K562 (cell line): ENCODE data around the gene ZIC2.

Experiments used
- FOXA3 ChIP-seq, 2 experiments: fragments of 450-650 bp in 1 of 2; sonication (generic) in 1 of 2; formaldehyde crosslinking; IDR thresholded peaks in 1 of 2; conservative IDR thresholded peaks in 1 of 2; 2 replicates each; pipeline versions ENCODE4 v1.4.0 to v1.8.0; 2020 to 2022; ENCODE audit warnings: mild to moderate bottlenecking in 2 of 2, missing genetic modification reagents in 1 of 2
- GABPB1 ChIP-seq: sonication (generic); formaldehyde crosslinking; IDR thresholded peaks from 2 replicates; pipeline ENCODE4 v1.8.0; 2022; ENCODE audit warnings: mild to moderate bottlenecking, missing genetic modification reagents
- POLR2AphosphoS5 ChIP-seq: IDR thresholded peaks from 2 replicates; pipeline ENCODE4 v1.6.1; 2011; ENCODE audit warnings: mild to moderate bottlenecking, low read depth, low read length, moderate library complexity; ENCODE audit not compliant: control insufficient read depth, insufficient read depth
- PTBP1 ChIP-seq: fragments of 200-400 bp; formaldehyde crosslinking; IDR thresholded peaks from 2 replicates; pipeline ENCODE4 v1.6.1; 2017; ENCODE audit warnings: low read depth, low read length
- TFE3 ChIP-seq: fragments of 450-650 bp; formaldehyde crosslinking; IDR thresholded peaks from 2 replicates; pipeline ENCODE4 v1.4.0; 2020; ENCODE audit warnings: mild to moderate bottlenecking, mixed read lengths
- ZNF184 ChIP-seq: sonication (generic); formaldehyde crosslinking; IDR thresholded peaks from 2 replicates; pipeline ENCODE4 v1.5.0; 2020; ENCODE audit warnings: missing genetic modification reagents
- TF ChIP-seq, protein P1 (sequence below): sonication (generic); formaldehyde crosslinking; IDR thresholded peaks from 2 replicates; pipeline ENCODE4 v1.9.0; 2022; ENCODE audit warnings: mild to moderate bottlenecking, missing genetic modification reagents

DNA sequence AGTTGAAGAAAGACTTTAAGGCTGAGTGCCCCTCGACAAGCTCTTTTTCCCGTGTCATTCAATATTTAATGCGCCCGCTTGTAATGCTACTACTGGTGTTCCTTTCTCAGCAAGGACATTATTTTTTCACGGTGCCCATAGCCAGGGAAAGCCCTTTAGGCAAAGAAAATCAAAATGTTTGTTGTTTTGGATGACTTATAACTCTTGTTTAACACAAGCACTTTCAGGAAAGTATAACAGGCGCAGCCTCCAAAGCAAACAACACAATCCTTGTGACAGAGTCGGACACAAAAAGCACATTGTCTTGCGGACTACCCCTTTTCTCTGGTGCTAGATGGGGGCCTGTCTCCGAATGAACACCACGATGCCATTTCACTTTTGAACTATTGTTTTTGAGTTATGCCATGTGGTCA lies 22.5 kb upstream of the ZIC2 start:
- TF ChIP-seq, protein P1, sequence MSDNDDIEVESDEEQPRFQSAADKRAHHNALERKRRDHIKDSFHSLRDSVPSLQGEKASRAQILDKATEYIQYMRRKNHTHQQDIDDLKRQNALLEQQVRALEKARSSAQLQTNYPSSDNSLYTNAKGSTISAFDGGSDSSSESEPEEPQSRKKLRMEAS (CRISPR knock-in tag) = no peak
- TF ChIP-seq ZNF184 = no peak
- no peak for TF ChIP-seq GABPB1 (CRISPR knock-in tag)
- TF ChIP-seq POLR2AphosphoS5 = no peak
- no peak for TF ChIP-seq TFE3
- TF ChIP-seq FOXA3 (CRISPR knock-in tag; conservative IDR thresholded peaks at IDR 0.05 in 1 of 2, IDR thresholded peaks at IDR 0.05 in 1 of 2) = no peak
- TF ChIP-seq PTBP1 = no peak
